OCI-LY7 (cell line): ENCODE data around the gene AOAH. TPM values are rescaled to one million over a fixed set of nuclear protein-coding genes. Genes with fewer than 3 reads are reported as not detected.

ENCODE experiments used
- BruUV-seq: library from RNA; stranded (reverse); fragments of 400-500 nt; replicated peaks from 2 replicates; lab custom pipeline; 2021; lab: Mats Ljungman, UMichigan
- CTCF ChIA-PET: fragments of 300-600 bp; sonication (Branson Sonifier 250); formaldehyde crosslinking; loops from one replicate; lab custom pipeline; 2022; ENCODE audit warnings: antibody characterized with exemption; ENCODE audit not compliant: unreplicated experiment; lab: Charles Lee
- POLR2A ChIA-PET: fragments of 300-600 bp; sonication (Branson Sonifier 250); formaldehyde crosslinking; loops from one replicate; lab custom pipeline; 2022; ENCODE audit warnings: antibody characterized with exemption; lab: Charles Lee
- DNase-seq: peaks from one replicate; pipeline ENCODE4 v3.0.0-alpha.2; 2015; ENCODE audit warnings: low spot score
- H2AFZ ChIP-seq: fragments of 200-600 bp; sonication (generic), shearing (Covaris generic); 2 replicates; pipeline ENCODE4 v1.6.1; 2014; ENCODE audit warnings: mild to moderate bottlenecking, antibody characterized with exemption, low read length, moderate library complexity
- H3K27ac ChIP-seq: fragments of 200-600 bp; sonication (generic); 2 replicates; pipeline ENCODE4 v1.5.1; 2014; ENCODE audit warnings: mixed run types, low read depth, mild to moderate bottlenecking, moderate library complexity, low read length, inconsistent platforms; ENCODE audit not compliant: poor library complexity, severe bottlenecking
- H3K36me3 ChIP-seq: fragments of 200-600 bp; sonication (generic); 2 replicates; pipeline ENCODE4 v1.6.1; 2014; ENCODE audit warnings: mild to moderate bottlenecking, antibody characterized with exemption, low read length, moderate library complexity, mixed read lengths; ENCODE audit not compliant: insufficient read depth
- H3K4me1 ChIP-seq: fragments of 200-600 bp; sonication (generic); 2 replicates; pipeline ENCODE4 v1.5.1; 2014; ENCODE audit warnings: mild to moderate bottlenecking, low read length; ENCODE audit not compliant: insufficient read depth, poor library complexity, severe bottlenecking
- H3K4me2 ChIP-seq: fragments of 200-600 bp; sonication (generic); 2 replicates; pipeline ENCODE4 v1.6.1; 2014; ENCODE audit warnings: mild to moderate bottlenecking, low read length
- H3K4me3 ChIP-seq: fragments of 200-600 bp; sonication (generic); 2 replicates; pipeline ENCODE4 v1.5.1; 2014; ENCODE audit warnings: mild to moderate bottlenecking, low read depth, low read length; ENCODE audit not compliant: poor library complexity, severe bottlenecking
- H3K79me2 ChIP-seq: fragments of 200-600 bp; sonication (generic); 2 replicates; pipeline ENCODE4 v1.6.1; 2016; ENCODE audit warnings: low read depth, mild to moderate bottlenecking, low read length, moderate library complexity, mixed read lengths; ENCODE audit not compliant: insufficient read depth
- H3K9me2 ChIP-seq: fragments of 200-600 bp; sonication (generic); 2 replicates; pipeline ENCODE4 v1.6.1; 2016; ENCODE audit warnings: mild to moderate bottlenecking, low read length, mixed read lengths; ENCODE audit not compliant: insufficient read depth
- H3K9me3 ChIP-seq: fragments of 200-600 bp; sonication (generic); 2 replicates; pipeline ENCODE4 v1.6.1; 2014; ENCODE audit warnings: mild to moderate bottlenecking, mixed run types, low read length, mixed read lengths
- H4K20me1 ChIP-seq: fragments of 200-600 bp; sonication (generic); 2 replicates; pipeline ENCODE4 v1.6.1; 2014; ENCODE audit warnings: mild to moderate bottlenecking, antibody characterized with exemption, low read length, moderate library complexity, mixed read lengths; ENCODE audit not compliant: insufficient read depth
- CTCF ChIP-seq: fragments of 200-600 bp; sonication (generic); conservative IDR thresholded peaks from 2 replicates; pipeline ENCODE4 v1.5.1; 2014; ENCODE audit warnings: mild to moderate bottlenecking, antibody characterized with exemption, low read length, moderate library complexity, mixed read lengths
- EZH2phosphoT487 ChIP-seq: fragments of 200-600 bp; sonication (generic); IDR thresholded peaks from 2 replicates; pipeline ENCODE4 v1.6.1; 2018; ENCODE audit warnings: low read depth, borderline replicate concordance, mild to moderate bottlenecking, mixed run types, antibody characterized with exemption, low read length, moderate library complexity, mixed read lengths
- intact Hi-C: fragments of 100-400 bp; cut with micrococcal nuclease; formaldehyde crosslinking; loops from one replicate; pipeline ENCODE4 v1.10.0; 2022; ENCODE audit not compliant: unreplicated experiment
- total RNA-seq, 2 experiments: library from RNA; depleted of rRNA in 1 of 2; stranded (reverse); fragments of >200 nt in 1 of 2; shearing (Covaris generic) in 1 of 2; gene quantifications; 2 replicates each; pipeline ENCODE4 v1.2.3, GENCODE V29; 2014 to 2022

AOAH gene
- total RNA-seq, 2 experiments from 2014 or later, result 0.13 to 0.61 TPM

- Histone ChIP-seq H3K4me2 (no peak overlapping the region), H3K79me2 (no peaks in the 10 kb centered on the region), H3K4me1 (no peaks in the 10 kb centered on the region), H3K9me2 (no peaks in the 10 kb centered on the region), H3K27ac (no peak overlapping the region), H3K9me3 (no peaks in the 10 kb centered on the region), H4K20me1 (no peaks in the 10 kb centered on the region), H3K36me3 (no peaks in the 10 kb centered on the region), H3K4me3 (no peak overlapping the region), H2AFZ (no peak overlapping the region)
- intact Hi-C loops, result no loop called here
- CTCF ChIA-PET, result no interaction called here
- POLR2A ChIA-PET, result no interaction called here
- no TSS peak for BruUV-seq
- no peak for DNase-seq
- TF ChIP-seq EZH2phosphoT487 (no peak), CTCF (no peak)
Observed at GRCh38 chr7:36599645-36600313, 124.5 kb downstream of the AOAH start.

GRCh38 chr7:36598054-36598674 is 126.1 kb downstream of the AOAH start:
- H2AFZ ChIP-seq, result no peak overlapping the region
- H3K9me3 ChIP-seq, result no peaks in the 10 kb centered on the region
- H4K20me1 ChIP-seq, result no peaks in the 10 kb centered on the region
- intact Hi-C loops, result no loop called here
- ChIA-PET POLR2A (no interaction called here), CTCF (no interaction called here)
- no peak overlapping the region for H3K4me2 ChIP-seq
- no peak for DNase-seq
- H3K27ac ChIP-seq, result no peak overlapping the region
- no peaks in the 10 kb centered on the region for H3K36me3 ChIP-seq
- no TSS peak for BruUV-seq
- TF ChIP-seq CTCF, result no peak
- no peak for TF ChIP-seq EZH2phosphoT487
- H3K79me2 ChIP-seq, result no peaks in the 10 kb centered on the region
- H3K4me1 ChIP-seq, result no peaks in the 10 kb centered on the region
- no peak overlapping the region for H3K4me3 ChIP-seq
- H3K9me2 ChIP-seq, result no peaks in the 10 kb centered on the region
